Liver (tissue), 9 donors: ENCODE data around the gene OSBPL10. TPM values are rescaled to one million over a fixed set of nuclear protein-coding genes. Genes with fewer than 3 reads are reported as not detected.

ENCODE experiments used
- DNase-seq: peaks from one replicate; pipeline ENCODE4 v3.0.0-alpha.2; 2017; ENCODE audit warnings: low spot score
- H3K27ac ChIP-seq, 2 donors: one replicate each; pipeline ENCODE4 v1.7.0; 2013; ENCODE audit warnings: inconsistent platforms in 2 of 2, low read length in 2 of 2, control low read depth in 1 of 2, low read depth in 1 of 2, mild to moderate bottlenecking in 1 of 2
- H3K27me3 ChIP-seq, 4 donors: one replicate each; pipeline versions ENCODE4 v1.6.1 to v1.7.0; 2013; ENCODE audit warnings: low read length in 3 of 4, inconsistent platforms in 1 of 4, mild to moderate bottlenecking in 1 of 4, moderate library complexity in 1 of 4; ENCODE audit not compliant: control insufficient read depth in 4 of 4, insufficient read depth in 4 of 4
- H3K36me3 ChIP-seq, 4 donors: one replicate each; pipeline versions ENCODE4 v1.6.1 to v1.7.0; 2013; ENCODE audit warnings: low read length in 3 of 4, mild to moderate bottlenecking in 3 of 4, low read depth in 1 of 4, moderate library complexity in 1 of 4; ENCODE audit not compliant: control insufficient read depth in 4 of 4, insufficient read depth in 3 of 4
- H3K4me1 ChIP-seq, 4 donors: one replicate each; pipeline versions ENCODE4 v1.6.1 to v1.7.0; 2013; ENCODE audit warnings: low read length in 3 of 4, mild to moderate bottlenecking in 3 of 4, moderate library complexity in 1 of 4; ENCODE audit not compliant: control insufficient read depth in 4 of 4, insufficient read depth in 4 of 4
- H3K4me3 ChIP-seq, 3 donors: one replicate each; pipeline versions ENCODE4 v1.6.1 to v1.7.0; 2013; ENCODE audit warnings: low read length in 3 of 3, control low read depth in 1 of 3, low read depth in 1 of 3, mild to moderate bottlenecking in 1 of 3
- H3K9ac ChIP-seq, 2 donors: one replicate each; pipeline ENCODE4 v1.7.0; 2013; ENCODE audit warnings: low read length in 2 of 2, mild to moderate bottlenecking in 2 of 2, moderate library complexity in 2 of 2, control low read depth in 1 of 2, low read depth in 1 of 2
- H3K9me3 ChIP-seq, 4 donors: one replicate each; pipeline versions ENCODE4 v1.6.1 to v1.7.0; 2013; ENCODE audit warnings: low read length in 3 of 4; ENCODE audit not compliant: control insufficient read depth in 4 of 4
- EGR1 ChIP-seq, 2 donors: IDR thresholded peaks; 2 replicates each; pipeline ENCODE4 v1.6.1; 2016 to 2018; ENCODE audit warnings: antibody characterized with exemption in 2 of 2, low read depth in 2 of 2
- FOXA1 ChIP-seq: IDR thresholded peaks from 2 replicates; pipeline ENCODE4 v1.6.1; 2016; ENCODE audit warnings: antibody characterized with exemption
- FOXA2 ChIP-seq: IDR thresholded peaks from 2 replicates; pipeline ENCODE4 v1.6.1; 2016; ENCODE audit warnings: antibody characterized with exemption
- GABPA ChIP-seq, 2 donors: IDR thresholded peaks in 1 of 2; conservative IDR thresholded peaks in 1 of 2; 2 replicates each; pipeline ENCODE4 v1.6.1; 2016; ENCODE audit warnings: antibody characterized with exemption in 2 of 2, mild to moderate bottlenecking in 1 of 2, moderate library complexity in 1 of 2
- HNF4A ChIP-seq, 2 donors: conservative IDR thresholded peaks; 2 replicates each; pipeline ENCODE4 v1.6.1; 2016; ENCODE audit warnings: antibody characterized with exemption in 2 of 2, mild to moderate bottlenecking in 2 of 2
- HNF4G ChIP-seq: IDR thresholded peaks from 2 replicates; pipeline ENCODE4 v1.6.1; 2016; ENCODE audit warnings: antibody characterized with exemption
- JUND ChIP-seq, 2 donors: IDR thresholded peaks; 2 replicates each; pipeline ENCODE4 v1.6.1; 2016; ENCODE audit warnings: antibody characterized with exemption in 2 of 2
- NR2F2 ChIP-seq: IDR thresholded peaks from 2 replicates; pipeline ENCODE4 v1.6.1; 2016; ENCODE audit warnings: antibody characterized with exemption
- RAD21 ChIP-seq, 2 donors: IDR thresholded peaks; 2 replicates each; pipeline ENCODE4 v1.6.1; 2016; ENCODE audit warnings: antibody characterized with exemption in 2 of 2, mild to moderate bottlenecking in 2 of 2
- RXRA ChIP-seq, 2 donors: IDR thresholded peaks; 2 replicates each; pipeline ENCODE4 v1.6.1; 2017 to 2018; ENCODE audit warnings: antibody characterized with exemption in 2 of 2, mild to moderate bottlenecking in 1 of 2
- SP1 ChIP-seq: IDR thresholded peaks from 2 replicates; pipeline ENCODE4 v1.6.1; 2018; ENCODE audit warnings: antibody characterized with exemption, mild to moderate bottlenecking
- TAF1 ChIP-seq: conservative IDR thresholded peaks from 2 replicates; pipeline ENCODE4 v1.6.1; 2016; ENCODE audit warnings: antibody characterized with exemption, mild to moderate bottlenecking
- YY1 ChIP-seq: IDR thresholded peaks from 2 replicates; pipeline ENCODE4 v1.6.1; 2016; ENCODE audit warnings: antibody characterized with exemption, mild to moderate bottlenecking
- WGBS: extraction: QIAGEN DNeasy Blood & Tissue Kit; methylation state at CpG from one replicate; pipeline ENCODE4 v1.1.7; 2013; 5-methylcytosine and 5-hydroxymethylcytosine counted together
- polyA plus RNA-seq, 2 donors: library from polyadenylated mRNA; stranded (reverse) in 1 of 2; unstranded in 1 of 2; fragments of 200-250 nt in 1 of 2; fragments of >200 nt in 1 of 2; fragmentation: Nextera tagmentation in 1 of 2; extraction: Ambion mirVana in 1 of 2; gene quantifications; one replicate each; pipeline versions ENCODE4 v1.2.1 to v1.2.3, GENCODE V29; 2013 to 2015
- total RNA-seq, 2 donors: library from RNA; depleted of rRNA; stranded (reverse); fragments of >200 nt; gene quantifications; one replicate each; pipeline ENCODE4 v1.2.3, GENCODE V29; 2014
- TF ChIP-seq, protein P1 (sequence below): IDR thresholded peaks from 2 replicates; pipeline ENCODE4 v1.6.1; 2016; ENCODE audit warnings: antibody characterized with exemption
- TF ChIP-seq, protein P2 (sequence below): IDR thresholded peaks from 2 replicates; pipeline ENCODE4 v1.6.1; 2016; ENCODE audit warnings: antibody characterized with exemption
- TF ChIP-seq, protein P3 (sequence below): IDR thresholded peaks from 2 replicates; pipeline ENCODE4 v1.6.1; 2016; ENCODE audit warnings: antibody characterized with exemption
- TF ChIP-seq, protein P4 (sequence below): IDR thresholded peaks from 2 replicates; pipeline ENCODE4 v1.6.1; 2016; ENCODE audit warnings: antibody characterized with exemption, mild to moderate bottlenecking
- TF ChIP-seq, protein P5 (sequence below): fragments of 150-350 bp; IDR thresholded peaks from 2 replicates; pipeline ENCODE4 v1.5.1; 2017; ENCODE audit warnings: improper control_type of control experiment, low read depth, low read length; ENCODE audit not compliant: missing input control
- donor health status: healthy.
- donor health status: healthy.
- donor health status: healthy.
- donor health status: healthy.
- donor health status: healthy.

The OSBPL10 gene
- total and polyA plus RNA-seq, 4 donors: 0.75 to 4.0 (median 1.7) TPM

DNA sequence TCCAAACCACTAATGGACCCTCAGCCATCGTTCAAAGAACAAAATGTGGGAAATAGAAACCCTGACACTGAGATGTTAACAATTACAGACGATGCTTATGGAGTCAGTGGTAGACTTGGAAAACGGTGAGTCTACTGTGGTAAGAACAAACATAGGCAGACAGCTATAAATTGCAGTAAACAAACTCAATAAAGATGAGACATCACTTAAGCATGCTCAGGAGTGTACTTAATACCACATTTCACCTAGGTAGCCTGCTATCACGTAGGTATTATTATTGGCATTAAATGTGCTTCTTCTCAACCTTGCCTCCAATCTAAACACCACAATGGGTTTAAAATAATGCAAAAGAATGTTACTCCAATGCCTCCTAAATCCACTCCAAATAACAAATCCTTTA is 2.5 kb downstream of the OSBPL10 start:
- no peaks in the 10 kb centered on the region for H3K36me3 ChIP-seq
- 73% methylated on average over 4 of the region's 4 CpGs for WGBS
- H3K4me3 ChIP-seq: no peak overlapping the region
- H3K9me3 ChIP-seq: no peaks in the 10 kb centered on the region
- no peak overlapping the region for H3K27ac ChIP-seq
- DNase-seq: no peak
- TF ChIP-seq JUND (IDR thresholded peaks at IDR 0.05): no peak
- TF ChIP-seq, protein P1, sequence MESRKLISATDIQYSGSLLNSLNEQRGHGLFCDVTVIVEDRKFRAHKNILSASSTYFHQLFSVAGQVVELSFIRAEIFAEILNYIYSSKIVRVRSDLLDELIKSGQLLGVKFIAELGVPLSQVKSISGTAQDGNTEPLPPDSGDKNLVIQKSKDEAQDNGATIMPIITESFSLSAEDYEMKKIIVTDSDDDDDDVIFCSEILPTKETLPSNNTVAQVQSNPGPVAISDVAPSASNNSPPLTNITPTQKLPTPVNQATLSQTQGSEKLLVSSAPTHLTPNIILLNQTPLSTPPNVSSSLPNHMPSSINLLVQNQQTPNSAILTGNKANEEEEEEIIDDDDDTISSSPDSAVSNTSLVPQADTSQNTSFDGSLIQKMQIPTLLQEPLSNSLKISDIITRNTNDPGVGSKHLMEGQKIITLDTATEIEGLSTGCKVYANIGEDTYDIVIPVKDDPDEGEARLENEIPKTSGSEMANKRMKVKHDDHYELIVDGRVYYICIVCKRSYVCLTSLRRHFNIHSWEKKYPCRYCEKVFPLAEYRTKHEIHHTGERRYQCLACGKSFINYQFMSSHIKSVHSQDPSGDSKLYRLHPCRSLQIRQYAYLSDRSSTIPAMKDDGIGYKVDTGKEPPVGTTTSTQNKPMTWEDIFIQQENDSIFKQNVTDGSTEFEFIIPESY: no peak
- TF ChIP-seq RXRA (IDR thresholded peaks at IDR 0.05): no peak
- no peak for TF ChIP-seq SP1
- no peak for TF ChIP-seq NR2F2
- TF ChIP-seq TAF1: no peak
- TF ChIP-seq GABPA (IDR thresholded peaks at IDR 0.05 in 1 of 2, conservative IDR thresholded peaks at IDR 0.05 in 1 of 2): no peak
- TF ChIP-seq, protein P2, sequence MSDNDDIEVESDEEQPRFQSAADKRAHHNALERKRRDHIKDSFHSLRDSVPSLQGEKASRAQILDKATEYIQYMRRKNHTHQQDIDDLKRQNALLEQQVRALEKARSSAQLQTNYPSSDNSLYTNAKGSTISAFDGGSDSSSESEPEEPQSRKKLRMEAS: no peak
- TF ChIP-seq, protein P3, sequence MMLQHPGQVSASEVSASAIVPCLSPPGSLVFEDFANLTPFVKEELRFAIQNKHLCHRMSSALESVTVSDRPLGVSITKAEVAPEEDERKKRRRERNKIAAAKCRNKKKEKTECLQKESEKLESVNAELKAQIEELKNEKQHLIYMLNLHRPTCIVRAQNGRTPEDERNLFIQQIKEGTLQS: no peak
- TF ChIP-seq FOXA2: no peak
- TF ChIP-seq HNF4G: no peak
- TF ChIP-seq, protein P4, sequence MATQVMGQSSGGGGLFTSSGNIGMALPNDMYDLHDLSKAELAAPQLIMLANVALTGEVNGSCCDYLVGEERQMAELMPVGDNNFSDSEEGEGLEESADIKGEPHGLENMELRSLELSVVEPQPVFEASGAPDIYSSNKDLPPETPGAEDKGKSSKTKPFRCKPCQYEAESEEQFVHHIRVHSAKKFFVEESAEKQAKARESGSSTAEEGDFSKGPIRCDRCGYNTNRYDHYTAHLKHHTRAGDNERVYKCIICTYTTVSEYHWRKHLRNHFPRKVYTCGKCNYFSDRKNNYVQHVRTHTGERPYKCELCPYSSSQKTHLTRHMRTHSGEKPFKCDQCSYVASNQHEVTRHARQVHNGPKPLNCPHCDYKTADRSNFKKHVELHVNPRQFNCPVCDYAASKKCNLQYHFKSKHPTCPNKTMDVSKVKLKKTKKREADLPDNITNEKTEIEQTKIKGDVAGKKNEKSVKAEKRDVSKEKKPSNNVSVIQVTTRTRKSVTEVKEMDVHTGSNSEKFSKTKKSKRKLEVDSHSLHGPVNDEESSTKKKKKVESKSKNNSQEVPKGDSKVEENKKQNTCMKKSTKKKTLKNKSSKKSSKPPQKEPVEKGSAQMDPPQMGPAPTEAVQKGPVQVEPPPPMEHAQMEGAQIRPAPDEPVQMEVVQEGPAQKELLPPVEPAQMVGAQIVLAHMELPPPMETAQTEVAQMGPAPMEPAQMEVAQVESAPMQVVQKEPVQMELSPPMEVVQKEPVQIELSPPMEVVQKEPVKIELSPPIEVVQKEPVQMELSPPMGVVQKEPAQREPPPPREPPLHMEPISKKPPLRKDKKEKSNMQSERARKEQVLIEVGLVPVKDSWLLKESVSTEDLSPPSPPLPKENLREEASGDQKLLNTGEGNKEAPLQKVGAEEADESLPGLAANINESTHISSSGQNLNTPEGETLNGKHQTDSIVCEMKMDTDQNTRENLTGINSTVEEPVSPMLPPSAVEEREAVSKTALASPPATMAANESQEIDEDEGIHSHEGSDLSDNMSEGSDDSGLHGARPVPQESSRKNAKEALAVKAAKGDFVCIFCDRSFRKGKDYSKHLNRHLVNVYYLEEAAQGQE: no peak
- TF ChIP-seq, protein P5, sequence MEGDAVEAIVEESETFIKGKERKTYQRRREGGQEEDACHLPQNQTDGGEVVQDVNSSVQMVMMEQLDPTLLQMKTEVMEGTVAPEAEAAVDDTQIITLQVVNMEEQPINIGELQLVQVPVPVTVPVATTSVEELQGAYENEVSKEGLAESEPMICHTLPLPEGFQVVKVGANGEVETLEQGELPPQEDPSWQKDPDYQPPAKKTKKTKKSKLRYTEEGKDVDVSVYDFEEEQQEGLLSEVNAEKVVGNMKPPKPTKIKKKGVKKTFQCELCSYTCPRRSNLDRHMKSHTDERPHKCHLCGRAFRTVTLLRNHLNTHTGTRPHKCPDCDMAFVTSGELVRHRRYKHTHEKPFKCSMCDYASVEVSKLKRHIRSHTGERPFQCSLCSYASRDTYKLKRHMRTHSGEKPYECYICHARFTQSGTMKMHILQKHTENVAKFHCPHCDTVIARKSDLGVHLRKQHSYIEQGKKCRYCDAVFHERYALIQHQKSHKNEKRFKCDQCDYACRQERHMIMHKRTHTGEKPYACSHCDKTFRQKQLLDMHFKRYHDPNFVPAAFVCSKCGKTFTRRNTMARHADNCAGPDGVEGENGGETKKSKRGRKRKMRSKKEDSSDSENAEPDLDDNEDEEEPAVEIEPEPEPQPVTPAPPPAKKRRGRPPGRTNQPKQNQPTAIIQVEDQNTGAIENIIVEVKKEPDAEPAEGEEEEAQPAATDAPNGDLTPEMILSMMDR: no peak
- no peak for TF ChIP-seq EGR1 (IDR thresholded peaks at IDR 0.05; ENCODE audit: low read depth in 2 of 2)
- no peak for TF ChIP-seq HNF4A (conservative IDR thresholded peaks at IDR 0.05)
- TF ChIP-seq YY1: no peak
- TF ChIP-seq FOXA1: no peak
- TF ChIP-seq RAD21 (IDR thresholded peaks at IDR 0.05): no peak
- no peak overlapping the region for H3K9ac ChIP-seq
- H3K4me1 ChIP-seq: peaks cover 0 to 17% (median 11%) of the 10 kb centered on the region in 4 donors
- peaks cover 0 to 15% (median 3%) of the 10 kb centered on the region in 4 donors for H3K27me3 ChIP-seq
